ENCODE results near the gene APMAP.

APMAP gene

GRCh38 chr20:25024171-25024570 is 31.6 kb upstream of the APMAP start:
- no peak for DNase-seq (ENCODE audit: low spot score)

- DNase-seq (ENCODE audit: low spot score): no peak
Measured at GRCh38 chr20:25023356-25023755, 30.8 kb upstream of the APMAP start.

- no peak for DNase-seq (ENCODE audit: low spot score)
Measured at GRCh38 chr20:25022680-25023079, 30.1 kb upstream of the APMAP start.

GRCh38 chr20:25021336-25021735 is 28.8 kb upstream of the APMAP start:
- DNase-seq (ENCODE audit: low spot score): no peak

DNA sequence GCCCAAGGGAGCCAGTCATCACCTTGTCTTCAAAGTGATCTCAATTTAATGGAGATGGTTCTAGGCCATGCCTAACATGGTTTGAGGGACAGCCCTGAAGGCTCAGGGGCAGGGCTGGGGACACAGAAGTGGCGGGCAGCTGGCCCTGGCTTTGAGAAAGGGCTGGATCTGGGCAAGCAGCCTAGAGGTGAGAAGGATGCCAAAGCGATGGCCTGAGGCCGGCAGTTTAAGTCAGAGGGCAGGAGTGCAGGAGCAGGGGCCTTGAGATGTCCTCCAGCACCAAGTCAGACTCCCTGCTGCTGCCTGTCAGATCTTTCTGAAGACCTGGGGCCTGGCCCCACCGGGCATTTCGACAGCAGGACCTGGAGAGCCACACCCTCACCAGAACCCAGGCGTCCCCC is 28.4 kb upstream of the APMAP start:
- no peak for DNase-seq (ENCODE audit: low spot score)

DNA sequence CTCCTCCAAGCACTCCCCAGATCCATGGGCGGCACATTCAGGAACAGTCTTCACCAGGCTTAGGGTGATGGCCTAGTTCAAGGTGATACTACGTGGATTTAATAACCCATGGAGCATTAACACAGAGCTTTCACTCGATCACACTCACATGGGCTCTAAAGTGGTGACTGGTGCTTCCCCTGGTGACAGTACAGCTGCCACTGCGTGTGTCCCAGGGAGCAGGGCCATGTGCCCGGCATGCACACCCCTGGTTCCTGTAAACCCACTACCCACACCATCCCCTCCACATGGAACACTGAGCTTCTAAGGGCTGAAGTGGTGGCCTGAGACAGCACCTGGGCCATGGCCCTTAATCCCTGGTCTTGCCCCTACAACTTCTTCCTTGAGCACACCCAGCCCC is 27.8 kb upstream of the APMAP start:
- no peak for DNase-seq (ENCODE audit: low spot score)

GRCh38 chr20:25019381-25020155 is 27.0 kb upstream of the APMAP start:
- DNase-seq (ENCODE audit: low spot score): no peak

GRCh38 chr20:25018841-25019240 is 26.3 kb upstream of the APMAP start:
- no peak for DNase-seq (ENCODE audit: low spot score)

- DNase-seq (ENCODE audit: low spot score): no peak
Measured at GRCh38 chr20:25018425-25018824, 25.9 kb upstream of the APMAP start.

DNA sequence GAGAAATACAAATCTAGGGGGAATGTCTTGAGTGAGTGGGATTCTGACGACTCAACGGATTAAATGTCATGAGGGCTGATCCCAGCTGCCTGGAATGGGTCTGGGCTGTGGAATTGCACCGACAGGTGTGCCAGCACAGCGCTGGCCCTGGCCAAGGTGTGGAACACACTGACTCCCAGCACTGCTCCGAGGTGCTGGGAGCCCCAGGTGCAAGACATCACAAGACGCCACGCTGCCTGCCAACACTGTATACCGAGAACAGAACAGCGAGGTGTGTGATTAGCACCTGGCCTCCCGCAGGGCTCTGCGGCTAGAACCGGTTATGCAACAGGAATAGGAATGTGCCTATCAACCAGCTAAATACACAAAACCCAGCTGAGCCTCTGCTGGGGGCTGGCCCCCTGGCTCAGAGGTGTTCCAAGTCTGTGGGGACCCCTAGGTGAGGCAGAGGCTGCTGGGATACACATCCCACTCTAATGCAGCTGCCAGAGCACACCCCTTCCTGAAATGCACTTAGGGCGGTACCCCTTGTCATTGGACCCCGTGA is 24.8 kb upstream of the APMAP start:
- no peak for DNase-seq (ENCODE audit: low spot score)

- DNase-seq (ENCODE audit: low spot score): no peak
Measured at GRCh38 chr20:25016471-25016870, 23.9 kb upstream of the APMAP start.

- no peak for DNase-seq (ENCODE audit: low spot score)
Measured at GRCh38 chr20:25015986-25016385, 23.4 kb upstream of the APMAP start.

DNA sequence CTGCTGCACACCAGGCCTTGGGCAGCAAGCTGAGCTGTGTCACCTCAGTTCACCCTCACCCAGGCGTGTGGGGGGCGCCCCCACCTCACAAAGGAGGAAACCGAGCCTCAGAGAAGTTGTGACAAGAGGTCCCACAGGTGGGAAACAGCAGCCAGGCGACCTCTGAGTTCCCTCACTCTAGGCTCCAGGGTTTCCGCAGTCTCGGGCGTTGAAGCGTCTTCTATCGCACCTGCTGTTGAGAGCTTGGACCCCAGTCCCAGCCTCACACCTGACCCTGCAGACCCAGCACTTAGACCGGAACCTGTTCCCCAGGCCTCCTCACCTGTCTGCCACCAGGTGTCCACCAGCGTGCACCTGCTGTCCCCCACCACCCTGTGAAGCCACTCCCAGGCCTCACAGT is 22.3 kb upstream of the APMAP start:
- DNase-seq (ENCODE audit: low spot score): no peak

DNA sequence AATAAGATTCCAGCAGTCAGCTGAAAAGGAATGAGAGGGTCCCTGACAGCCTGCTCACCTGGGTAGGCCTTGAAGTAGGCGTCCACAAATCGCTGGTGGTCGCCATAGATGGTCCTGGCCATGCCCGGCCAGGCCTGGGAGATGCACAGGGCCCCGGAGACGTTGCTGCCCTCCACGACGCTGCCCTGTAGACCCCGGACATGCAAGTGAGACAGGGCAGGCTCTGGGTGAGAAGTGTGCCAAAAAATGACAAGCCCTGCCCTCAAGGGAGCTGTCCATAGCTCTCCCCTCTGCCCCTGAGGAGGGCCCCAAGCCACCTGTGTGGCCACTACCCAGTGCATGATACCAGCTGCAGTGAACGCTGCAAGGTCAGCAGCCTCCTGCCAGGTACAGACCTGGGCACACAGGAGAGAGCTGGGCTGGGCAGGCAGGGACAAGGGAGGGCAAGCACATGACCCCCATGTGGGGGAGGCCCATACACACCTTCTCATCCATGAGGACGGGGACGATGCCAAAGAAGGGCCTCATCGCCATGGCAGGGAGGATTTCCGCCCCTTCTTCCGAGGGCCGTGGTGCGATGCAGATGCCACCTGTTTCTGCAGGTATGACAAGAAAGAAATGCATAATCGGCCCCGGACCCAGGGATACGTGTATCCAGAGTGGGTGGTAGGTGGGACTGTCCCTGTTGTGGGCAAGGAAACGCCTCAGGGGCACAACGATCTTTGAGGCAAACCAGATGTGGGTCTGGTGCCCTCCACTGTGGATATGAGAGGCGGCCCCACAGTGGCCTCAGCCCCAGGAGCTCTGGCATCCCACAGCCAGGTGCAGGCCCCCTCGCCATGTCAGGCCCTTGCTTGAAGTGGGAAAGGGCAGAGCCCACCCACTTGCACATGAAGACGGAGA is 21.2 kb upstream of the APMAP start:
- DNase-seq (ENCODE audit: low spot score): no peak

DNA sequence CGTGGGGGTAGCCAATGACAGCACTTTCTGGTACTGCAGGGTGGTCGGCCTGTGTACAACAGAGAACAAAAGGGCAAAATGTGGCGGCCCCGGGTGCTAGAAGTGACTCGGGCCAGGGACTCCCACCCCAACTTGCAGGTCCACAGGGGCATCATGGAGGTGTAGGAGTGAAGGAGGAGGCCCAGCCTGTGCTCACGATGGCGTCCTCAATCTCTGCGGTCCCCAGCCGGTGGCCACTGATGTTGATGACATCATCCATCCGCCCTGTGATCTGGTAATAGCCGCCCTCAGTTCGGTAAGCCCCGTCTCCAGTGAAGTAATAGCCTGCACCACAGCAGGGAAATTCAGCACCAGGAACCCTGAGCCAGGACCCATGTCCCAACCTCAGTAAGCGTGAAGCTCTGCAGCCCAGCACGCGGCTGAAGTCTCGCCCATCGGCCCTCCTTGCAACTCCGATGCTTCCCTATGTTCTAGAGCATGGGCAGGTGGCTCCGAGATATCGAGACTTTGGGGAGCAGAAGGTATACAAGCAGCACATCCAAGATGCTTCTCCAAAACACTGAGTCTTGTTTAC is 20.2 kb upstream of the APMAP start:
- no peak for DNase-seq (ENCODE audit: low spot score)

- no peak for DNase-seq (ENCODE audit: low spot score)
Measured at GRCh38 chr20:25011831-25012241, 19.3 kb upstream of the APMAP start.

DNA sequence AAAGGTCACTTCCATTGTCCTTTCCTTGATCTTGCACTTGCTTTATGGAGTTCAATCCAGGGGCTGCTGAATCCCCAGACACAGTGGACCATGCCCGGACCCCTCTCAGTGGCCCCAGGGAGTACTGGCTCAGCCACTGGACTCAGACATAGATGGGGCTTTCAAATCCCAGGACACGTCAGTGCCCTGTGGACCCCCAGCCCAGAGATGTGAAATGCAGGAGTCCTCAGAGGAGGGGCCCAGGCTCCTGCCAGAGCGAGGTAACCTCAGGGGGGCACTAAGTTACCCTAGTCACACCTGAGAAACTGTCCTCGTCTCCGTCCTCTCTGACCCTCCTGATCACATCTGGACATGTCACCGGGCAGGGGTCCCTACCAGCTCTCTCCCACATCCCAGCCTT is 18.7 kb upstream of the APMAP start:
- DNase-seq (ENCODE audit: low spot score): no peak

DNA sequence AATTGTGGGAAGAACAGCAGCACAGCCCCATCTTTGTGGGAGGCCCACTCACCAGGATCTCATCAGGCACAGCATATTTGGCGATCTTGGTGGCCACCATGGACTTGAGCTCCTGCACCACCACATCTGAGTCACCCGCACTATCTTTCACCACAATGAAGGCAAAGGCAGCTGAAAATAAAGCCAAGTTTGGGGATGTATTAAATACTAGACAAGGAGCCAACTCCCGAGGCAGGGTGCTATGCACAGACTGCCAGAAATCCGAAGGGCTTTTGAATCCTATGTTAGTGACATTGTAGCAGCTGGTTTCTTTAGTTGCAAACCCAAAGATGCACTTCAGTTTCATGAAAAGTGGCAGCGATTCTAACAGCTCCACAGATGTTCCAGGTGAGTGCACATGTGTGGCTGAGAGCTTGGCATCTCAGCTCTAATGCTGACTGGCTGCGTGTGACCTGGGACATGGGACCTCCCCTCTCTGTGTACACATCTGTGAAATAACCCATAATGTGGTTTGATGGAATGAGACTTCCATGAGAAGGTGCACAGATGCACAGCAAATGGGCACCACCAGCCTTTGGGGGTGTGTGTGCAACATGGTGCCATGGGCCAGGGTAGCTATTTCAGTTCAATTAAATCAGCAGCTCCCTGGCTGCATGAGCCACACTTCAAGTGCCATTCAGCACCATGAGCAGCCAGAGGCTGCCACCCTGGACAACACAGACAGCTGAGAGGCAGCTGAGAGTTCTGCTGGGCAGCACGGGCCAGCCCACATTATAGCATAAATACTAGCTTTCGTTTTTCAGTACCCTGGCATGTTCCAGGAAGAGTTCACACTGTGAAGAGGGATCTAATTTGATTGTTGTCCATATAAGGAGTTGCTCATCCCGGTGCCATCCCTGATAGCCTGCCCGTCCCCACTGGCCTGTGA is 16.9 kb upstream of the APMAP start:
- peak; percentile 45 for DNase-seq (ENCODE audit: low spot score)

GRCh38 chr20:25008388-25009217 is 16.1 kb upstream of the APMAP start:
- DNase-seq (ENCODE audit: low spot score): no peak

GRCh38 chr20:25007491-25008305 is 15.1 kb upstream of the APMAP start:
- no peak for DNase-seq (ENCODE audit: low spot score)

All from AG08395 (cell line).